OCI-LY1 (cell line): ENCODE measurements around the gene NRCAM.

ENCODE experiments used
- H2AFZ ChIP-seq: fragments of 200-600 bp; sonication (generic), shearing (Covaris generic); 2 replicates; pipeline ENCODE4 v1.6.0; 2014; ENCODE audit warnings: antibody characterized with exemption, mild to moderate bottlenecking, low read length
- H3F3A ChIP-seq: fragments of 200-600 bp; sonication (generic), shearing (Covaris generic); 2 replicates; pipeline ENCODE4 v1.6.0; 2014; ENCODE audit warnings: mild to moderate bottlenecking, antibody characterized with exemption, low read length, moderate library complexity; ENCODE audit not compliant: insufficient read depth
- H3K27ac ChIP-seq: fragments of 200-600 bp; sonication (generic); 2 replicates; pipeline ENCODE4 v1.5.1; 2014; ENCODE audit warnings: low read length, mixed run types, mild to moderate bottlenecking, low read depth; ENCODE audit not compliant: poor library complexity, severe bottlenecking
- H3K27me3 ChIP-seq: fragments of 200-600 bp; sonication (generic); 2 replicates; pipeline ENCODE4 v1.6.0; 2014; ENCODE audit warnings: antibody characterized with exemption, mild to moderate bottlenecking, low read length, moderate library complexity; ENCODE audit not compliant: insufficient read depth
- H3K36me3 ChIP-seq: fragments of 200-600 bp; sonication (generic); 2 replicates; pipeline ENCODE4 v1.6.1; 2014; ENCODE audit warnings: mild to moderate bottlenecking, antibody characterized with exemption, low read length, moderate library complexity, mixed read lengths; ENCODE audit not compliant: insufficient read depth
- H3K4me1 ChIP-seq: fragments of 200-600 bp; sonication (generic); 2 replicates; pipeline ENCODE4 v1.5.1; 2014; ENCODE audit warnings: mild to moderate bottlenecking, low read length, moderate library complexity; ENCODE audit not compliant: insufficient read depth, severe bottlenecking
- H3K4me2 ChIP-seq: fragments of 200-600 bp; sonication (generic), shearing (Covaris generic); 2 replicates; pipeline ENCODE4 v1.6.1; 2014; ENCODE audit warnings: low read length
- H3K4me3 ChIP-seq: fragments of 200-600 bp; sonication (generic); 2 replicates; pipeline ENCODE4 v1.5.1; 2014; ENCODE audit warnings: low read length, low read depth, mild to moderate bottlenecking, mixed read lengths; ENCODE audit not compliant: poor library complexity, severe bottlenecking
- H3K79me2 ChIP-seq: fragments of 200-600 bp; shearing (Covaris generic); 2 replicates; pipeline ENCODE4 v1.6.1; 2016; ENCODE audit warnings: mixed run types, low read length, mixed read lengths; ENCODE audit not compliant: insufficient read depth
- H3K9ac ChIP-seq: fragments of 200-600 bp; sonication (generic), shearing (Covaris generic); 2 replicates; pipeline ENCODE4 v1.6.1; 2014; ENCODE audit warnings: mild to moderate bottlenecking, low read length, mixed read lengths
- H3K9me2 ChIP-seq: fragments of 200-600 bp; sonication (generic), shearing (Covaris generic); 2 replicates; pipeline ENCODE4 v1.6.1; 2014; ENCODE audit warnings: low read depth, mild to moderate bottlenecking, low read length, mixed read lengths
- H3K9me3 ChIP-seq: fragments of 200-600 bp; shearing (Covaris generic); 2 replicates; pipeline ENCODE4 v1.6.1; 2014; ENCODE audit warnings: low read length, mixed read lengths
- H4K20me1 ChIP-seq: fragments of 200-600 bp; sonication (generic), shearing (Covaris generic); 2 replicates; pipeline ENCODE4 v1.6.0; 2016; ENCODE audit warnings: mild to moderate bottlenecking, low read length; ENCODE audit not compliant: insufficient read depth
- EZH2 ChIP-seq: fragments of 200-600 bp; sonication (generic), shearing (Covaris generic); IDR thresholded peaks from 2 replicates; pipeline ENCODE4 v1.8.0; 2017; ENCODE audit warnings: borderline replicate concordance, mixed run types, mild to moderate bottlenecking, antibody characterized with exemption, low read length, moderate library complexity, mixed read lengths
- TF ChIP-seq, protein P1 (sequence below): fragments of 200-600 bp; sonication (generic), shearing (Covaris generic); IDR thresholded peaks from 2 replicates; pipeline ENCODE4 v1.5.1; 2017; ENCODE audit warnings: mild to moderate bottlenecking, antibody characterized with exemption, low read length, moderate library complexity, mixed read lengths

Gene NRCAM

DNA sequence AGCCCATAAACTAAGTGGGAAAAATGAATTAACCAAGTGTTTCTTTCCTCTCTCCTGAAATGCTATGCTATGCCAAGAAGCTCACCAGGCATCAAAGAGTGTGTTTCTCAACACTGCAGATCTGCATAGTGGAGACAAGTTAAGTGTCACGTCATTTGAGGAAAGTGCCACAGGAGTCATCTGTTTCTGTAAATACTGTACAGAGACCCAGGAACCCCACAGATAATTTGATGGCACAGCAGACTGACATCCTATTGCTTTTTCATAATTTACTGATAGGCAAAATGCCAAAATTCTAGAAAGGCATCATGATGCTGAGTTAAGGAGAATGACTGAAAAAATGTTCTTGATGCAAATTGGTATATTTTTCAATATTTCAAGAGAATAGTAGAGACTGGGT, 124.3 kb downstream of the NRCAM start:
- Histone ChIP-seq H3K4me1 (no peaks in the 10 kb centered on the region), H3K27ac (no peak overlapping the region), H3F3A (no peaks in the 10 kb centered on the region), H3K9me3 (no peaks in the 10 kb centered on the region), H3K9me2 (no peaks in the 10 kb centered on the region), H3K4me3 (no peak overlapping the region), H3K9ac (no peak overlapping the region), H3K36me3 (no peaks in the 10 kb centered on the region), H4K20me1 (no peaks in the 10 kb centered on the region), H3K4me2 (no peak overlapping the region), H2AFZ (no peak overlapping the region), H3K27me3 (no peaks in the 10 kb centered on the region), H3K79me2 (no peaks in the 10 kb centered on the region)
- TF ChIP-seq, protein P1, sequence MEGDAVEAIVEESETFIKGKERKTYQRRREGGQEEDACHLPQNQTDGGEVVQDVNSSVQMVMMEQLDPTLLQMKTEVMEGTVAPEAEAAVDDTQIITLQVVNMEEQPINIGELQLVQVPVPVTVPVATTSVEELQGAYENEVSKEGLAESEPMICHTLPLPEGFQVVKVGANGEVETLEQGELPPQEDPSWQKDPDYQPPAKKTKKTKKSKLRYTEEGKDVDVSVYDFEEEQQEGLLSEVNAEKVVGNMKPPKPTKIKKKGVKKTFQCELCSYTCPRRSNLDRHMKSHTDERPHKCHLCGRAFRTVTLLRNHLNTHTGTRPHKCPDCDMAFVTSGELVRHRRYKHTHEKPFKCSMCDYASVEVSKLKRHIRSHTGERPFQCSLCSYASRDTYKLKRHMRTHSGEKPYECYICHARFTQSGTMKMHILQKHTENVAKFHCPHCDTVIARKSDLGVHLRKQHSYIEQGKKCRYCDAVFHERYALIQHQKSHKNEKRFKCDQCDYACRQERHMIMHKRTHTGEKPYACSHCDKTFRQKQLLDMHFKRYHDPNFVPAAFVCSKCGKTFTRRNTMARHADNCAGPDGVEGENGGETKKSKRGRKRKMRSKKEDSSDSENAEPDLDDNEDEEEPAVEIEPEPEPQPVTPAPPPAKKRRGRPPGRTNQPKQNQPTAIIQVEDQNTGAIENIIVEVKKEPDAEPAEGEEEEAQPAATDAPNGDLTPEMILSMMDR = no peak
- no peak for TF ChIP-seq EZH2

DNA sequence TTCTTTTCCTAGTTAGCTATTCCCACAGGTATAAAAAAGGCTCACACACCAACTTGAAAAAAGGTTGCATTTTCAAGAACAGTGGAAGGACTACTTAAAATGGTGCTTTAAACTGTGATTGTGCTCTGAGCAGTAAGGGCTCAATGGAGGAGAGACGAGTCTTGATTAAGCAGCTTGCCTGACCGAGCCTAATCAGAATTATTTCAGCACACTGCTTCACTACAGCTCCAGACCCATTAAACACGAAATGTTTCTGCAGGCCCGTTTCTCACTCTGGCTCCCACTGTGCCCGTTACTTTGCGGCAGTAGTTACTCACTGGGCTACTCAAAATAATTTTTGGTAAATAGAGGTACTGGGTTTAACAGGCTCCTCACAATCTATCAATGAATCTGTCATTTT, 126.0 kb downstream of the NRCAM start:
- no peak overlapping the region for H2AFZ ChIP-seq
- H3K36me3 ChIP-seq = no peaks in the 10 kb centered on the region
- no peaks in the 10 kb centered on the region for H3K9me2 ChIP-seq
- H4K20me1 ChIP-seq = no peaks in the 10 kb centered on the region
- H3K9me3 ChIP-seq = no peaks in the 10 kb centered on the region
- H3K79me2 ChIP-seq = no peaks in the 10 kb centered on the region
- H3K27me3 ChIP-seq = no peaks in the 10 kb centered on the region
- H3K4me1 ChIP-seq = no peaks in the 10 kb centered on the region
- H3K4me2 ChIP-seq = no peak overlapping the region
- no peaks in the 10 kb centered on the region for H3F3A ChIP-seq
- H3K9ac ChIP-seq = no peak overlapping the region
- no peak overlapping the region for H3K4me3 ChIP-seq
- TF ChIP-seq EZH2 = no peak
- TF ChIP-seq, protein P1 = no peak
- H3K27ac ChIP-seq = no peak overlapping the region

DNA sequence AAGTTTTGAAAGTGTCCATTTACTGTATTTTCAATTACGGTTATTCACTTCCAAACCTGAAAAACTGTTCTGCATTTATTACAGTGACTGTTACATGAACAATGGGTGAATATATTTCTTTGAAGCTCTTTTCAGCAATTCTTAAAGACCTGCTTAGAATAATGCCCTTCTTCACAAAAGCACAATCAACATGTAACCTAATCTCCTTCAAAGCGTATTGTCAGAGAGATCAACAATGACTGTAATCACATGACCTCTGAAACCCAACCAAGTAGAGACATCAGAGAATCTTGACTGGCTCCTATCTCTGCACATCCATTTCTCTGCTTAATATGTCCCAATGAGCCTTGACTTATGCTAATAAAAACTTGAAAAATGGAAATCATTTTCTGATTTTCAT, 126.7 kb downstream of the NRCAM start:
- no peaks in the 10 kb centered on the region for H4K20me1 ChIP-seq
- no peaks in the 10 kb centered on the region for H3K36me3 ChIP-seq
- no peak overlapping the region for H3K4me2 ChIP-seq

More for the DNA sequence above, 126.7 kb downstream of the NRCAM start:
- Histone ChIP-seq H3K79me2 (no peaks in the 10 kb centered on the region), H3K27me3 (no peaks in the 10 kb centered on the region), H2AFZ (no peak overlapping the region), H3K9me3 (no peaks in the 10 kb centered on the region), H3K9me2 (no peaks in the 10 kb centered on the region), H3K4me3 (no peak overlapping the region), H3K4me1 (no peaks in the 10 kb centered on the region), H3F3A (no peaks in the 10 kb centered on the region), H3K9ac (no peak overlapping the region), H3K27ac (no peak overlapping the region)
- no peak for TF ChIP-seq EZH2
- TF ChIP-seq, protein P1 = no peak
